Superior temporal gyrus (tissue), 1 donor: Measurements from ENCODE around the gene ARSK.
A peak's percentile ranks its signal among the peaks of the same experiment; 100 is the strongest.

Experiments
- DNase-seq: peaks from one replicate; pipeline ENCODE4 v3.0.0-alpha.2; 2016; ENCODE audit errors: extremely low spot score

Gene ARSK

DNA sequence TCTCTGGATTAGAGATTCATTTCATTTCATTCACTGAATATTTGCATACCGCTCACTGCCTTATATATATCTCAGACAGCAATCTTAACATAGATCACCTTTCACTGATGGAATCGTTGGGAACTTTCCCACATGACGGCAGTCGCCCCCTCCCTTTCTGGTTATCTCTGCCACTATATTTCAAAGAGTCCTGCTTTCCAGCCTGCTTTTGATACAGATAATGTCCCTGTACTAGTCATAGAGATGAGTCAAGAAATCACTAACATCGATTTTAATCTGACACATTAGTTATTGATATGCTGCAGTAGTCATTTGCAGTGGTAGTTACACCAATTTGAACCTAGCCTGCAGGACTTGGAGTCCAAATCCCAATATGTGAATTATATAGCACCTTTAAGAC lies 8.5 kb downstream of the ARSK start:
- DNase-seq, result no peak

DNA sequence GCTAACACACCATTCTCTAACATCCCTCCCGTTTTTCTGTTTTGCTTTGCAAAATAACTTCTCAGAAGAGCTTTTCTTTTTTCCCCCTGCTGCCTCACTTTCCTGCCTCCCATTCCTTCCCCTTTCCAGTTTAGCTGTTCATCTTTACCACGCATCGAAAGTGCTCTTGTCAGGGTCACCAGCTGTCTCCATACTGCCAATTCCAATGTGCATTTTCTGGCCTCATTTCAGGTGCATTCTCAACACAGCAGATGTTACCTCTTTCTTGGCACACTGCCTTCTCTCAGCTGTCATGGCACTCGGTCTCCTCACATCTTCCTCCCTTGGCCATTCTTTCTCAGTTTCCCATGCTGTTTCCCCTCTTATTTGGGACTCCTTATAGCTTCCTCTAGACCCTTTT lies 9.5 kb downstream of the ARSK start:
- no peak for DNase-seq

- no peak for DNase-seq
Observed at GRCh38 chr5:95565280-95565920, 10.5 kb downstream of the ARSK start.

- DNase-seq, result no peak
Observed at GRCh38 chr5:95572016-95572415, 17.1 kb downstream of the ARSK start.

DNA sequence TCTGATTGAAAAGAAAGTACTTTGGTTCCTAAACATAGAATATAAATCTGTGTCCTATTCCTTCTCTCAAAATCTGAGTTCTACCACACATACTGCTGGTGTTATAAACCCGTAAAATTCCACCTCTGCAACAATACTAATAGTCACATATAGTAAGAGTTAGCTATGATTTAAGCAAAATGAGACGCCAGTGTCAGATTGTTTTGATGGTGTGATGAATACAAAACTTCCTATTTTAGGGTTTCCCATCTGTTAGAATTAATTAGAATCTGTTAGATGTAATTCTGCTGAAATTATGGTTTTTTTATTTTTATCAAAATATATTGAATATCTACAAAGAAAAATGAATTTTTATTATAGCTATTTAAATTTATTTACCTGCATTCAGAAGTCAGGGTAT lies 26.7 kb downstream of the ARSK start:
- no peak for DNase-seq

- DNase-seq, result no peak
Observed at GRCh38 chr5:95583992-95584391, 29.1 kb downstream of the ARSK start.

- no peak for DNase-seq
Observed at GRCh38 chr5:95590880-95591279, 36.0 kb downstream of the ARSK start.

DNA sequence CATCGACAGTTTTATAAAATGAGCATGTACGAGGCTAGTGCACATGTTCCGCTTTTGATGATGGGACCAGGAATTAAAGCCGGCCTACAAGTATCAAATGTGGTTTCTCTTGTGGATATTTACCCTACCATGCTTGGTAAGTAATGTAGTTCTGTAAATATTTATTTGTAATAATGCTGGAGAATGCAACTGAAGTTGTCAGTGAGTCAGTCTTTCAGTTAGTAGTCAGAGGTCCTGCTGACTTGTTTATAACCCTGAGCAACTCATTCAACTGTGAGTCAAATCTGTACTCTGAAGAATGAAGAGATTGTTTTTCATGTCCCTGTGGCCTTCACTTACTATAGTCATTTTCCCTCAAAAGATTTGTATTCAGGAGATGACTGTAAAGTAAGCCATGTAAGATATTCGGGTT lies 36.6 kb downstream of the ARSK start:
- no peak for DNase-seq

DNA sequence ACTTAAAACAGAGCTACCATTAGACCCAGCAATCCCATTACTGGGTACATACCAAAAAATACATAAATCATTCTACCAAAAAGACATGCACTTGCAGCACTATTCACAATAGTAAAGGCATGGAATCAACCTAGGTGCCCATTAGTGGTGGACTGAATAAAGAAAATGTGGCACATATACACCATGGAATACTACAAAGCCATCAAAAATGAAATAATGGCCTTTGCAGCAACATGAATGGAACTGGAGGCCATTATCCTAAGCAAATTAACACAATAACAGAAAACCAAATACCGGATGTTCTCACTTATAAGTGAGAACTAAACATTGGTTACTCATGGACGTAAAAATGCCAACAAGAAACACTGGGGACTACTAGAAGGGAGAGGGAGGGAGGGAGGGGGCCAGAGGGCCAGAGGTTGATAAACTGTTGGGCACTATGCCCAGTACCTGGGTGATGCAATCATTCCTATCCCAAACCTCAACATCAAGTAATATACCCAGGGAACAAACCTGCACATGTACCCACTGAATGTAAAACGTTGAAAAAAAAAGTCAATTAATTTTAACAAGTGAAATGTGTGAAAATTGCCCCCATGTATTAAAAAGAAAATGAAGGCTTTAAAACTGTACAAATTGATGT lies 40.5 kb downstream of the ARSK start:
- DNase-seq, result no peak

GRCh38 chr5:95599252-95599651 lies 44.4 kb downstream of the ARSK start:
- no peak for DNase-seq

- DNase-seq, result no peak
Observed at GRCh38 chr5:95600557-95600956, 45.7 kb downstream of the ARSK start.

DNA sequence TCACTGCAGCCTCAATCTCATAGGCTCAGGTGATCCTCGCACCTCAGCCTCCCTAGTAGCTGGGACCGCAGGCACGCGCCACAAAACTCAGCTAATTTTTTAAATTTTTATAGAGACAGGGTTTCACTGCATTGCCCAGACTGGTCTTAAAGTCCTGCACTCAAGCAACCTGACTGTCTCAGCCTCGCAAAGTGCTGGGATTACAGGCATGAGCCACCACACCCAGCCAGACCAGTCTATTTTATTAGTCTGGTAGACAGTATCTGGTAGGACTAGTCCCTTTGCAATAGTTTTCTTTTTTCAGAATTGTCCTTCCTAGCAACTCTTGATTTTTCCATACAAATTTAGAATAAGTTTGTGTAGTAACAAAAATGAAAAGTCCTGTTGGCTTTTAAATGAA lies 50.9 kb downstream of the ARSK start:
- no peak for DNase-seq

GRCh38 chr5:95606419-95606818 lies 51.5 kb downstream of the ARSK start:
- DNase-seq, result no peak

DNA sequence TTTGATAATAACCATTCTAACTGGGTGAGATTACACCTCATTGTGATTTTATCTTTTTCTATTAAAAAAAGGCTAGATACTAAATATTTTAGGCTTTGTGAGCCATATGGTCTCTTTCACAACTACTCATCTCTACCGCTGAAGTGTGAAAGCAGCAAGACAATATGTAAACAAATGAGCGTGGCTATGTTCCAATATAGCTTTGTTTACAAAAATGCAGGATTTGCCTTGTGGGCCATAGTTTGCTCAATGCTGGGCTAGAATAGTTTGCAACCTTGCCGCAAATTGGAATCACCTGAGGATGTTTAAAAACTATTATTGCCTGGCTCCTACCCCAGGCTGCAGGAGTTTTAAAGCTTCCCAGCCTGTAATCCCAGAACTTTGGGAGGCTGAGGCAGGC lies 54.8 kb downstream of the ARSK start:
- DNase-seq, result no peak

GRCh38 chr5:95610546-95610945 lies 55.6 kb downstream of the ARSK start:
- no peak for DNase-seq

- no peak for DNase-seq
Observed at GRCh38 chr5:95611396-95611795, 56.5 kb downstream of the ARSK start.

- DNase-seq, result no peak
Observed at GRCh38 chr5:95613514-95613913, 58.6 kb downstream of the ARSK start.

GRCh38 chr5:95615164-95615467 lies 60.2 kb downstream of the ARSK start:
- DNase-seq, result no peak

GRCh38 chr5:95617057-95617456 lies 62.2 kb downstream of the ARSK start:
- DNase-seq, result no peak

DNA sequence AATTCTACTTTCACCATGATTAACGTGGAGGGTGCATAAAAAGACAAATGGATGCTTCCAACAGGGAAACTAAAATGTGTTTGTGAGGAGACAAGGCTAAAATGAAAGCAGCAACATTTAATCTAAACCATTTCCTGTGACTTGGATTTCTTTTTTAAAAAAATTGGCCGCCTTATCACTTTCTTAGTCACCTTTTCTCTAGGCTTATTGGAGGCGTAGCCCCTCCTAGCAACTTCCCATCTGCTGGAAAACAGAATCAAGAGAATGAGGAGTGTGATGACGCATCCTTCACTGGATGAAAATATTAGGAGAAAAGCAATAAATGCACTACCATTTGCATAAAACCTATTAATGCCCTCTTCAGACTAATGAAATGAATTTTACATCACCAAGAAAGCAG lies 64.2 kb downstream of the ARSK start:
- DNase-seq, result peak; percentile 45

GRCh38 chr5:95619514-95620029 lies 64.7 kb downstream of the ARSK start:
- DNase-seq, result no peak

GRCh38 chr5:95620030-95620869 lies 65.3 kb downstream of the ARSK start, which contains the start of gene GPR150:
Gene GPR150, plus strand, starts transcription at chr5:95620087. Its CDS starts 189 bp downstream, at chr5:95620276.
- peak; percentile 68 for DNase-seq
